ENCODE measurements around the gene SEC23A. TPM values are rescaled to one million over a fixed set of nuclear protein-coding genes. Genes with fewer than 3 reads are reported as not detected.

SEC23A gene
- total and polyA plus RNA-seq, 2 of the 13 experiments (the other 11 are each of a cell fraction or from before 2014, with no cell fraction given): 403 to 887 TPM

- TF ChIP-seq ZBTB46 (CRISPR knock-in tag; IDR thresholded peaks at IDR 0.05; ENCODE audit: borderline replicate concordance) (no peak; the same call in 1 of the 2 replicates), TEF (CRISPR knock-in tag; IDR thresholded peaks at IDR 0.05) (peak; percentile 86), SP5 (CRISPR knock-in tag; IDR thresholded peaks at IDR 0.05; ENCODE audit: borderline replicate concordance, low read depth) (peak; percentile 46; the same call in 1 of the 2 replicates), ZNF747 (CRISPR knock-in tag; IDR thresholded peaks at IDR 0.05; ENCODE audit: borderline replicate concordance) (peak; percentile 98), ZBTB34 (CRISPR knock-in tag; IDR thresholded peaks at IDR 0.05) (peak; percentile 88), PAXIP1 (CRISPR knock-in tag; conservative IDR thresholded peaks at IDR 0.05) (peak; percentile 59), ZNF207 (IDR thresholded peaks at IDR 0.05; ENCODE audit: borderline replicate concordance) (no peak), ELF3 (CRISPR knock-in tag; IDR thresholded peaks at IDR 0.05) (peak; percentile 75; the same call in 1 of the 2 replicates), ZNF224 (CRISPR knock-in tag; IDR thresholded peaks at IDR 0.05) (peak; percentile 94), ZNF225 (CRISPR knock-in tag; IDR thresholded peaks at IDR 0.05) (peak; percentile 99), CBX2 (IDR thresholded peaks at IDR 0.05; ENCODE audit: low read depth, low read length) (no peak), CBX2 (CRISPR knock-in tag; IDR thresholded peaks at IDR 0.05; ENCODE audit: low read depth) (0 out of 2 replicates have a peak, but pooled peaks have one; percentile 71), HNRNPK (IDR thresholded peaks at IDR 0.05; ENCODE audit: low read depth, low read length, poor library complexity, severe bottlenecking) (no peak), EP300 (IDR thresholded peaks at IDR 0.05; ENCODE audit: low read depth in 2 of 2, low read length in 2 of 2) (peak in 1 of 2 experiments; percentile 13; a peak in 2 of 4 replicates), EP300 (CRISPR knock-in tag; IDR thresholded peaks at IDR 0.05; ENCODE audit: borderline replicate concordance) (peak; percentile 70), GRHL1 (CRISPR knock-in tag; conservative IDR thresholded peaks at IDR 0.05) (no peak), ATAD3A (CRISPR knock-in tag; IDR thresholded peaks at IDR 0.05) (peak; percentile 53; the same call in 1 of the 2 replicates), NR2F6 (IDR thresholded peaks at IDR 0.05) (no peak; the same call in 1 of the 2 replicates), NR2F6 (CRISPR knock-in tag; IDR thresholded peaks at IDR 0.05) (0 out of 2 replicates have a peak, but pooled peaks have one; percentile 2)
Measured at GRCh38 chr14:39114073-39114838, 11.2 kb upstream of the SEC23A start, which contains the start of gene GEMIN2 (continued).
